HG03460 (cell line): ENCODE data around the gene SLC9C1.
"Not testable (repeated sequence)": the region's sequence is repeated elsewhere in the genome, so short reads cannot be mapped to it uniquely, and the experiment has no call there.

Experiments used
- ATAC-seq: cut with Tn5 transposase; IDR thresholded peaks from one replicate; pipeline ENCODE4 v1.9.1; 2021; ENCODE audit not compliant: unreplicated experiment

The SLC9C1 gene

DNA sequence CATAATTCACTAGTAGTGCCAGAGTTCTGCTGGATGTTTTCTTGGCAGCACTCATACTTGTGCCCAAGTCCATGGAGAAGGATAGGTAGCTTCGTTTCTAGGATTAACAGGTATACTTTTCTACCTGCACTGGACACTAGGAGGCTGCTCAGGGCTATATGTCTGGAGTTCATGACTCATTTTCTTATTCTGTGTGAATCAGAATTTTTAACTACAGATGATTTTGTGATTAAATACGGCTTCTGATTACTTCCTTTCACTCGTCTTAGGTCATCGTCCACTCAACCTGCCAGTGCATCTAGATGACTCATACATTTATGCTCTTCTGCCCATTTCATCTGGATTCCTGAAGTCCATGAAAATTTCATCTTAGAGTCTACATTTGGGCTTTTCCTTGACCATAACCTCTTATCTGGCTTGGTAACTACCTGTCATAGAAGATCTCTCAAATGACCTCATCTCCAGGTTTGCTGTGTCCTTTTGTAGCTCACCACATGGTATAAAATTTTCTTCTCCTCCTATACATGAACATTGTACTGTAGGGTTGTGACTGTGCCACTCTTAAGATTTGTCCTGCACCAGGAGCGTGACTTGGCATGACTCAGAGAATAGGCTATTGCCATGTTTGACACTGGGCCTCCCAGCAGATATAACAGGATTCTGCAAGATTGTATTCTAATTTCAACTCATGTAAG is 94.2 kb downstream of the SLC9C1 start:
- no peak for ATAC-seq

DNA sequence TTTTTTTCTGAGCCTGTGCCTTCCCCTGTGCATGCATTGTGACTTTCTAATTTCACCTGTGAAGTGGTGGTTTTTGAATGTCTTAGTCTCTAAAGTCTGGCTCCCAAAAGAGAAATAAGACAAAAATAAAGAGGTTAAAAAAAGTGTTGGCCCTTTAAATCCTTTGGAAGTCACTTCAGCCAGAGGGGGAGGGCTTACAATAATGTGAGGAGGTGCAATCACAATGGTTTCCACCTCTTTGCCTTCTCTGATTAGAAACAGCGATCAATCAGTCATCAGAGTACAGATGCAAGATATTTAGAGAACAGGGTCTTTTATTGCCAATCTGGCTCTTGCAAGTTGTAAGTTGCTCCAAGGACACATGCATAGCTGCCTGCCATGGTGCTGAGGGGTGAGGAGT is 96.9 kb downstream of the SLC9C1 start:
- ATAC-seq, result no peak

DNA sequence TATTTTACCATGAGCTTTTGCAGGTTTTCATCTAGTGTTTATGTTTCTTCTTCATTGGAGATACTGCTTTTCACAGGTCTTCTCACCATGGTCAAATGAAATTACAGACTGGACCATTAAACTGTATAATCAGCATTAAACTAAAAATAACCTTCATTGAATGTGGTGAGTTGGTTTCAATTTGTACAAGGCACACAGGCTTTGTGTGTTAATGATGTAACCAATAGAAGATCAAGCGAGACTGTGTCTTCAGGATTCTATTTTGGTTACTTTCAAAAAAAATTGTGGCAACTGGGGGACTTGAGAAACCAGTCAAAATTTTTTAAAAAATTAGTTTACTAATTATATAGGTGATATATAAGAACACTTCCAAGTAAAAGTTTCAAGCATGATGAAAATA is 106.7 kb downstream of the SLC9C1 start:
- no peak for ATAC-seq

- not testable (repeated sequence) for ATAC-seq
Observed at GRCh38 chr3:112185423-112186035, 108.5 kb downstream of the SLC9C1 start.

GRCh38 chr3:112175646-112176045 is 118.4 kb downstream of the SLC9C1 start:
- no peak for ATAC-seq

GRCh38 chr3:112175037-112175436 is 119.0 kb downstream of the SLC9C1 start:
- no peak for ATAC-seq

- no peak for ATAC-seq
Observed at GRCh38 chr3:112171144-112171543, 122.9 kb downstream of the SLC9C1 start.

DNA sequence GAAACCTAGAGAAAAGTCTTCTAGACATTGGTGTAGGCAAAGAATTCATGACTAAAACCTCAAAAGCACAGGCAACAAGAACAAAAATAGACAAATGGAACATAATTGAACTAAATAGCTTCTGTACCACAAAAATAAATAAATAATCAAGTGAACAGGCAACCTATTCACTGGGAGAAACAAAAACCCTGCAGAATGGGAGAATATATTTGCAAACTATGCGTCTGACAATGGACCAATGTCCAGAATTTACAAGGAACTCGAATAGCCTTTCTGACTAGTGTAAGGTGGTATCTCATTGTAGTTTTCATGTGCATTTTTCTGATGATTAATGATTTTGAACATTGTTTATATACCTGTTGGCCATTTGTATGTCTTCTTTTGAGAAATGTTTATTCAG is 124.0 kb downstream of the SLC9C1 start:
- ATAC-seq, result no peak

DNA sequence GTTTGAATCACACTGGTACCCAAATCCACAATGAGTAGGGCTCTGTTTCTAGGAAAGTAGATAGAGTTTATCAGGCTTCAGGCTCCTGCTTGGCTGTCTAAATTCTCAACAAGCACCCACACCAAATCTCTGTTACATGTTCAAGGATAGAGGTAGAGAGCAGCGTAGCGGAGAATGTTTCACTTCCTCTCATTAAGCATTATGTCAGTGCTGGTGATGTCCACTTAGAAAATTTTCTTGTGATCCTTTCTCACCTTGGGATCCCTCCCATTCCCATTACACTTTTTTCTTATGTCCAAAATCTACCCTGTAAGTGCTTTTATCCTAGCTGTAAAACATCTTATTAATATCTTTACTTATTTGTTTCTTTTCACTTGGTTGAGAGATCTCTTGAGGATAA is 126.3 kb downstream of the SLC9C1 start:
- ATAC-seq, result peak; percentile 70

- ATAC-seq, result no peak
Observed at GRCh38 chr3:112149136-112149535, 144.9 kb downstream of the SLC9C1 start.

DNA sequence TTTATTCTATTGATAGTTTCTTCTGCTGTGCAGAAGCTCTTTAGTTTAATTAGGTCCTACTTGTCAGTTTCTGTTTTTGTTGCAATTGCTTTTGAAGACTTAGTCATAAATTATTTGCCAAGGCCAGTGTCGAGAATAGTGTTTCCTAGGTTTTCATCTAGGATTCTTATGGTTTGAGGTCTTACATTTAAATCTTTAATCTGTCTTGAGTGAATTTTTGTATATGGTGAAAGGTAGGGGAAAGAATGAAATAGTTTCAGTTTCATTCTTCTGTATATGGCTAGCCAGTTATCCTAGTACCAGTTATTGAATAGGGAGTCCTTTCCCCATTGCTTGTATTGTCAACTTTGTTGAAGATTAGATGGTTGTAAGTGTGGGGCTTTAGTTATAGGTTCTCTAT is 150.3 kb downstream of the SLC9C1 start:
- no peak for ATAC-seq

- ATAC-seq, result no peak
Observed at GRCh38 chr3:112143251-112143650, 150.8 kb downstream of the SLC9C1 start.

DNA sequence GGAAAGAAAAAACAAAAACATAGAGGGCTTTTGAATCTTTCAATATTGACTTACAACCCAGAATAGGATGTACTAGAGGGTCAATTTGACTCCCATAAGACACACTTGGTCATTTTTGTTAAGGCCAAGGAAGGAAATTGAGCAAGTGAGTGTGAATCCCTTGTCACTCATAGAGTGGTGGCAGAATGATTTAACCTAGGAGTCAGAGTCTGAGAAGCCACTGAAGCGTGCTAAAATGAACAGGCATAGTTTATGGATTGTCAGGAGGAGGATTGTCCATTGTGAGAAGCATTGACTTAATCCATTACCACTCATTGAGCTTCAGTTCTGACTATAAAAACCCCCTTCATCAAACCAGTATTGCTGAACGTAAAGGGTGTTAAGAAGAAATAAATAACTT is 152.7 kb downstream of the SLC9C1 start:
- ATAC-seq, result no peak

DNA sequence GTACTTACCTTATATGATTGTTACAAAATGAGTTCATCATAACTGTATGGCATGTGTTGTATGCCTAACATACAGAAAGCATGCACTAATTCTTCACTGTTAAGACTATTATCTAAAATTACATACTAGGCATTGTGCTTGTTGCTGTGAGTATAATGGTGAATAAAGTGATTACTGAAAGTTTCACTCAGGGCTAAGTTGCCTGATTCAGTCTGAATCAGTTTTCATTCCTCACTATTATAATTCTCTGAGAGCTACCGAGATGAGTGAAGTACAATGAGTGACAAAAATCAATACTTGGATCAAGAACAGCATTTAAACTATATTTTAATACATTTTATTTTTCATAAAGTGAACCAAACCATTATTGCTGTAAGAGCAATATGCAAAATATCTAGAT is 153.4 kb downstream of the SLC9C1 start:
- no peak for ATAC-seq

DNA sequence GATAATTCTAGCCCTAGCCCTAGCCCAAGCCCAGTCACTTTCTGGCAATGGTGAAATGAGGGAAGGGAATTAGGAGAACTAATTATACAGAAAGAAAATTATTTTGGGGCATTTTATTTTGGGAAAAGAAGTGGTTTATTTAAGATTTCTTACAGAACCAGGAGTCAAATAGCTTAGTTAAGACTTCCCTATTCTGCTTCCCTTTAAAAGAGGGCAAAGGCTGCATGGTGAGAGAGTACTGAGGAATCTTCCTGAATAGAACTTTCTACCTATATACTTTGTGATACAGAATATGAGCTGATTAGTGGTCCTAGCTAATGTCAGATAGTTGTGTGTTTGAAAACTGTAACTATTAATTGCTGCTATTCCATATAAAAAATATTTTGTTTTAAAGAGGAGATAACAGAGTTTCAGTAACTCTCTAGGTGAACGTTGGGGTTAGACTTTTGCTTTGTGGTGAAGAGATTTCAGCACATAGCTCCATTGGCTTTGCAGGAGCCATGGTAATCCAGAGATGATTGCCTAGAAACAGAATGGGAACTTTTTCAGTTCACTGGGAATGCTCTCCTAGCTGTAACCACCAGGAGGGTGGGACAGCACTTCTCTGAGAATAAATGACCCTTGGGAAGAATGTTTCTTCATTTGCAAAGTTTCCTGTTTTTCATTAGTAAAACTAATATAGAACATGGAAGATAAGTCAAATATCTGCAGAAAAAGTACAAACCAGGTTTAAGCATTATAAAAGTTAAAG is 155.6 kb downstream of the SLC9C1 start:
- ATAC-seq, result no peak

DNA sequence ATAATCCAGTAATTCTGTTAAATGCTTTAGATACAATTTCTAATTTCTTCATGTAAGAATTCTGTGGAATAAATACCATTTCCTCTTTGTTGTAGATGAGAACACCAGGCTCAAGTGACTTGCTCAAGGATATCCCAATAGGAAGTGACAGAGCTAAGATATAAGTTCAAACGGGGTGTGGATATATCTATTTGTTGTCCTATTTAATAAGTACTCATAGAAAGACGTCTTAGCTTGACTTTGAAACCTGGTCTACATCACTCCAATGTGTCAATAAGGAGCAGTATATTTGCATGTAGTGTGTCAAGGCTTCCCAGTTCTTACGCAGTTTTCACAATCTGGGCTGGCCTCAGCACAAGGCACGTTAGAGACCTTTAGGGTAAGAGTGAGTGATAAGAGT is 156.2 kb downstream of the SLC9C1 start:
- ATAC-seq, result no peak

GRCh38 chr3:112136959-112137693 is 156.9 kb downstream of the SLC9C1 start:
- peak; percentile 26 for ATAC-seq

DNA sequence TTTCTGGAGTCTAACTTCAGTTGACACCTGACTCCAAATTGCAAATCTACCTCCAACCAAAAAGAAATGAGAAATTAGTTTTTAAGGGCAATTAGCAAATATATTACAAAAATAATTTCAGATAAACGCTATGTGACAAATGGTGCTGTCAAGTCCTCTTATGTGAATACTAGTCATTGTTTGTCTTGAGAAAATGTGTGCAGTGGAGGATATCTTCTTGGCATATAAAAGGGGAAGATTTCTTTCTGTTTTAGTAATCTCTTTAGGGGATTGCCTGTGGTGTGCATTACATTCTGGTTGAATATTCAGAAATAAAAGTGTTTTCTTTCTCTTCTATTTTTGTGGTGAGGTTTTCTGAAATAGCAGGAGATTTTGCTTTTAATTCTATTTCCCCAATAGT is 158.0 kb downstream of the SLC9C1 start:
- no peak for ATAC-seq

- no peak for ATAC-seq
Observed at GRCh38 chr3:112134335-112135124, 159.5 kb downstream of the SLC9C1 start.

DNA sequence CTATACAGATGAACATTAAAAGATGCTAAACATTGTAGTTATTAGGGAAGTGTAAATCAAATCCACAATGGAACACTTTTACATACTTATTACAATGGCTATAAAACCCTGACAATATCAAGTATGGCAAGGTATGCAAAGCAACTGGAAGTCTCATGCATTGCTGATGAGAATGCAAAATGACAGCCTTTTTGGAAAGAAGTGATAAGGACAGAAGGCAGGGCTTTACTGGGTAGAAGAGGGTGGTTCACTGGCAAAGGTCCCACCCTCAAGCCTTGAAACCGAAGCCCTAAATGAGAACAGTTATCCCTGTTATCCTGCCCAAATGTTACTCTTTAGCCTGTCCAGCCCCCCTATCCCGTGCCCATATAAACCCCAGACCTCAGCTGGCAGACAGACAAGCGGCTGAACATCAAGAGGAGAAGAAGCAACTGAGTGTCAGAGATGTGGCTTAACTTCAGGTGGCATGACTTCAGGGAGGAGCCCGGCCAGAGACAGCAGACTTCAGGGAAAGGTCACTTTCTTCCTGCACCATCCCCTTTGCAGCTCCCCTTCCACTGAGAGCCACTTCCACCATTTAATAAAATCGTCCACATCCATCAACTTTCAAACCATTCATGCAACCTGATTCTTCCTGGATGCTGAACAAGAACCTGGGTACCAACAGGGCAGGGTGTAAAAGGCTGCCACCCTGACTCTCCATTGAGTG is 160.2 kb downstream of the SLC9C1 start:
- ATAC-seq, result no peak
